GM19372 (cell line): Measurements from ENCODE around the gene CHRD.

ENCODE experiments used
- ATAC-seq: cut with Tn5 transposase; IDR thresholded peaks from one replicate; pipeline ENCODE4 v1.9.1; 2021; ENCODE audit warnings: mild to moderate bottlenecking, low read depth, moderate library complexity; ENCODE audit not compliant: unreplicated experiment

Gene CHRD

DNA sequence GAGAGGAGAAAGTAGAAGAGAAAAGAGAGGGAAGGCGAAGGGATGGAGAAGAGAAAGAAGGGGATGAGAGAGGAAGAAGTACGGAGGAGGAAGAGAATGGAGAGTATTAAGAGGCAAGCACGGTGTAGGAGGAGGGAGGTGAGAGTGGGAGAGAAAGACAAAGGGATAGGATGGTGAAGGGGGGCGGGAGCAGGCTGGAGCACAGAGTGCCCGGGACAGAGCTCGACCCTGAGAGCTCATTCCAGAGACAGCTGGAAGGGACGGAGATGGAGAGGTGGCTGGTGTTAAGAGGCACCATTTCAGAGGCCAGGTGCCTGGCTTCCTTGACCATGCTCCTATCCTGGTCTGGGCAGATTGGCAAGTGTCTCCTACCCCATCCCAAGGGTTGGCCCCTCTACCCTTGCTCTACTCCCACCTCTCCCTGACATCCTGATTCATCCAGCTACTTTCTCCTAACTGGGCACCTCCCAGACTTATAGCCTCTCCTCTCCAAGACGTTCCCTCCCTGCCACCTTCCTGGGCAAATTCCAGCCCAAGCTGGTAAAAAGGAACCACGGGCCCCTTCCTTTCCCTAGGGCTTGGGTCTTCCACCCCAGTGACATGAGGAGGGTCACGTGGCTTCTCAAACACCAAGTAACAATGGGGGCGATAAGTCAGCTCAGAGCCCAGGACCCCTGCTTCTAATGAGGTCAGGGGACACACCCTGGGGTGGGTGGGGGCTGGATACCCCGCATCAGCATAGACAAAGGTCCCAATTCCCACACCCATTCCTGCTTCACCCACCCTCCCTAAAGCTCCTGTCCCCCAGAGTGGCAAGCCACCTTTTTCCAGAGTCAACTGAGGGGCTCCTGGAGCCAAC, 19.6 kb upstream of the CHRD start:
- no peak for ATAC-seq

DNA sequence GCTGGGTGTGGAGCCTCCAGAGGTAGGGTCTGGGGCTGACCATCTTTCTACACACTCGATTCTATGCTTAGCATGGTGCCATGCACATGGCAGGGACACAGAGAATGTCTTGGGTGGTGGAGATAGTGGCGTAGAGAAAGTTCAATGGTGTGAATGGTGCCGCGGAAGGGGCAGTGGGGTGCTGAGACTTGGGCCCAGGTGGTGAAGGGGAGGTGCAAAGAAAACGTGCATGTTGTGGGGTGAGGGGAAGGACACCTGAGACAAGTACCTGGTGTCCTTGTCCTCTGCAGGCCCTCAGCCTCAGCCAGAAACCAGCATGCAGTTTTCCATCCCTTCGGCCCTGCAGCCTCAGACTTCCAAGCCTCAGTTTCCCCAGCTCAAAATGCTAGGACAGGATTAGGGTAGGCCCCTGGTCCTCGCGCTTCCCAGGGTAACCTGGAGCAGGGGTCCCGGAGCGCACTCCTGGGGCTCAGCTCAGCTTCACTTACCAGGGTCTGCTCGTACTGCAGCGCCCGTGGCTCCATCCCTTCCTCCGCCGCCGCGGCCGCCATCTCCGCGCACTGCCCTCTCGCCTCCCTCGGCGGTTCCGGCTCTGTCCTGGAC, 18.8 kb upstream of the CHRD start:
- ATAC-seq, result peak; percentile 3

DNA sequence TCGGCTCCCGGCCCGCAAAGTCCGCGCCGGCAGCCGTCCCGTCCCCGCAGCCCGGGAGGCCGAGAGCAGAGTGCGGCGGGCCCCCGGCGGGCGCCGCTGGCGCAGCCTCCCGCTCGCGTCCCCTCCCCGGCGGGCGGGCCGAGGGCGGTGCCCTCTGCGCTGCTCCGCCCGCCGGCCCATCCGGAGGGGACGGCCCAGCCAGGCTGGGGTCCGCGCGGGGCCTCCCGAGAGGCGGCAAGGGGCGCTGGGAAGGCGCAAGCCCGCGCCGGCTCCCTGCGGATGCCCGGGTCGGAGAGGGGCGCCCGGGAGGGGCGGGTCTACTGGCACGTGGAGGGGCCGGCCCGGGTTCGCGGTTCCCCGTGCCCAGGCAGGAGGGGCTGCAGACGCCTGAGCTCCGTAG, 18.3 kb upstream of the CHRD start, which contains the start of the genes CLCN2 and POLR2H:
TSS of gene CLCN2 (minus strand) at position 74 of the 400 bp plus-strand sequence. CDS start 126 bp downstream, outside the sequence.
TSS of gene POLR2H (plus strand) at position 179 of the 400 bp plus-strand sequence. CDS start 1,783 bp downstream, outside the sequence.
- ATAC-seq, result peak; percentile 35

DNA sequence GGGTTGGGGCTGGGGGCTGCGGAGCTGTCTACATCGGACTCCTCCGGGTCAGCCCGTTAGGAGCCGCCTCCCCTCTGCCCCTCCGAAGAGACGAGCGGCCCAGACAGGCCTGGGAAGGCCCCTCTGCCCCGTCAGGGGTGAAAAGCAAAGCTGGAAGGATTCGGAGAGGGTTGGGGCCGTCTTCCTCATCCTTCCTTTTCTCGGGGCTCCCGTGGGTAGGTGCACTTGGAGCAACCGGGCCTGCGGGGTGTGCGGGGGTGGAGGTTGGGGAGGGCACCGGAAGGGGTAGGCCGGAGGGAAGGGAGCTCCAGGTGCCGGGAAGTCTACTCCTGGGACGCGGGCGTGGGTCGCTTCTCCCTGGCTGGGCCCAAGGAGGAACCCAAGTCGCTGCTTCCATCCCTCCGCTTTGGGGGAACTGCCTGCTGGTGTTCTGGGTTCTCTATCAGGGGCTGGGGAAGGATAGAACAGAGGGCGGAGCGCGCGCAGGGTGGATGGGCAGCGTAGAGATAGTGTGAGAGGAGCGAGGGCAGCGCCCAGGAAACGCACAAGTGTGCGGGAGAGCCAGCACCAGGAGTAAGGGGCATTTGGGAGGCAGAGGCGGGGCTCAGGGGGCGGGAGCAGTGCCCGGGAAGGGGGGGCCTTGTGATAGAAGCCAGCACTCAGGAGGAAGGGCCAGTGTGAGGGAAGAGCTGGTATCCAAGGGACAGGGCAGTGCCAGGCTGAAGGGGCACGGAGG, 17.8 kb upstream of the CHRD start:
- ATAC-seq, result no peak

DNA sequence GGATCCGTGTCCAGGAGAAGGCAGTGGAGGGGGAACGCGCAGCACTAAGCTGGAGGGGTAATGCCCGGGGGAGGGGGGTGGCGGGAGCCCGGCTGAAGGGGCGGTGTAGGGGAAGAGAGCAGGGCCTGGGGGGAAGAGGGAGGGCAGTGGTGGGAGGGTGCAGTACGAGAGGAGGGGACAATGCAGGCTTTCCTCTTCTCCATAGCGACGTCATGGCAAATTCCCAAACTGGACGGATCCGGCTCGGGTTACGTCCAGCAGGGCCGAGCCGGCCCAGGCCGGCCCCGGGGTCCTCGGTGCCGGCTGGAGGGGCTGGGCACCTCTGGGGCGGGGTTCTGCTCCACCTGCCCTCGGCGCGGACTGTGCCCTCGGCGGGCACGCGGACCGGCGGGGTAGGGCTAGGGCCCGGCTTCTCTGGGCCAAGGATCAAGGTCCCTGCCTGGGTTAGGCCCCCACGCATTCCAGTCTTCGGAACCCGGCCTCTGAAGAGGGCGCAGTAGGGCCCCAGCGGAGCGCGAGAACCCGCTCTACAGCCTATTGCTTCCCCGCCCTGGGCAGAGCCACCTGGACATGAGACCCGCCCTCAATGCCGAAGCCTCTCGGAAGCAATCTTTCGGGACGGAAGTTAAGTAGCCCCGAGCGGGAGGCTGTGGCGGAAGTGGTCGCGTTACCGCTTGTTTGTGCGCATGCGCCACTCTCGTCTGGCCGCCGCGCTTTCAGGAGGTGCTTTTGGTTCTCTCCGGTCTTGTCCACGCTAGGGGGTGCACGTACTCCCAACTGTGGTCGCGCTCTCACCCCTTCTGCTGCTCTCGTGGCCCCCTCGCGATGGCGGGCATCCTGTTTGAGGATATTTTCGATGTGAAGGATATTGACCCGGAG, 16.9 kb upstream of the CHRD start:
- ATAC-seq, result peak; percentile 83

DNA sequence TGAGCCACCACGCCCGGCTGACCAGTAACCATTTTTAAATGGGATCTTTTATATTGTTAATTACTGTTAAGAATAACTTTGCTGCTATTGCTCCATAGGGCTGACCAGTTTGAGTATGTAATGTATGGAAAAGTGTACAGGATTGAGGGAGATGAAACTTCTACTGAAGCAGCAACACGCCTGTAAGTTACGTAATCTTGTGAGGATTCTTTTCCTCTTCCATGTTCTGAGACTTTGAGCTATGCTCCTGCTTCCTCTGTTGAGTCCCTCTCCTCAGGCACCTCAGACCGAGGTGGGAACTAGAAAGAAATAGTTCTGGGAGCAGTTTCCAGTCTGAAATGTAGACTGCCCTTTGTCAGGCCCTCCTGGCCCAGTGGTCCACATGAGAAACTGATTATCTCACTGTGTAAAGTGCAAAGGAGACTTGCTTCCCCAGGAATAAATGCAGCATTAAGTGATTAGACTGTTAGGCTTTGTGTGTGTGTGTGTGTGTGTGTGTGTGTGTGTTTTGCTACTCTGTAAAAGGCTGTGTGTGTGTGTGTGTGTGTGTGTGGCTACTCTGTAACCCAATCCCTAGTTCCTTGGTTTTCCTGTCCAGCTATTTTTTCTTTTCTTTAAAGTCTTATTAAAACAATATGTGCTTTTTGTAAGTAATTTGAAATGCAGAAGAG, 13.1 kb upstream of the CHRD start:
- no peak for ATAC-seq

DNA sequence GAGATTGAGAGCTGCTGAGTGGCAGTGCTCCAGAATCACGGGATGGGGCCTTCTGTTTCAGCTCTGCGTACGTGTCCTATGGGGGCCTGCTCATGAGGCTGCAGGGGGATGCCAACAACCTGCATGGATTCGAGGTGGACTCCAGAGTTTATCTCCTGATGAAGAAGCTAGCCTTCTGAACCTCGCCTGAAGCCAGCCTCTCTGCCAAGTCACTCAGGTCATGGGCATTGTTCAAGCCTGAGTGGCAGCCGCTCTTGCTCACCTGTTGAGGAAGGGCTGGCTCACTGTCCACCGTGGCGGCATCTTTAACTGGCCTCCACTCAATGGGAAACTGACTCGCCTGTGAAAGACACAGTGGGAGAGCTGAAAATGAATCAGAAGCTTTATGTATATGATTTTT, 11.7 kb upstream of the CHRD start:
- no peak for ATAC-seq

DNA sequence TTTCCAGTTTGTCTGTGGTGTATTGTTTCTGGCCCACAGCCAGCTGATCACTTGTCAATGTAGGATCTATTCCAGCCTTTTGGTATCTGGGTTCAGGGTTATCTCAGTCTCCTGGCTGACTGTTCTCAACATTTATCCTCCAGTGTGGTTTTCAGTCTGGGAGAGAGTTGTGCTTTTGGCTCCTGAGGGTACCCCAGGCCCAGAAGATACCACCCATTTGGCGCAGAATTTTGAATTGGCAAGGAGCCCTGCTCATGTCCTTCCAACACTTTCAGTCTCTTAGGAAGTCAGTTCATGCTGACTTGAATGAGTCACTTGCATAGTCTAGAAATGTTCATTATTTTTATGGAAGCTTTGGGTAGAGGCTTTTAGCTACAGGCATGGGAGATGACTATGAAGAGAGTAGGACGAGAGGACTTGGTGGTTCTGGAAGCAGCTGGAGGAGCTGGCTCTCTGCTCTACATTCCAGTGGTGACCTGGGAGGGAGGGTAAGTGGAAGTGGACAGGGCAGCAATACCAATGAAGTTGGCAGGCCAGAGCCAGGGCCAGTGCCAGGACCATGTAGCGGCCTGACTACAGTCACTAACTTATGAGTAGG, 11.2 kb upstream of the CHRD start:
- ATAC-seq, result no peak

DNA sequence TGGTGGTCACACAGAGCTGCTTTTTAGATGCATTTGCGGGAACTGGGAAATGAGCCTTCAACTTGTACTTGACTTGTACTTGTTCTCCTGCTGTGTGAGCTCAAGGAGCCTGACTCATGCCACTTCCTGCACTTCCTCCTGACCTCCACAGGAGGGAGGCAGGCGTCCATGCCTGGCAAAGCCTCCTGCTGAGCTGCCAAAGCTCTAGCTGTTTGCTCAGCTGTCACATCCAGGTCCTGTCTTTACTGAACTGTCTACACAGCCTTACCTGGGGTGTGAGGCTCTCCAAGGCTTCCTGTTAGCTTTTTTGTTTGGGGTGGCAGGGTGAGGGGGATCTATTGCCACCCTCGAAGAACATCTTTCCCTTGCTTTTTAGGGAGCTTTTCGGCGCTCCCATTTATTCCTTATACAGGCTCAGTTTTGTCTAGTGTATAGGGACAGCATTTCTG, 8.3 kb upstream of the CHRD start:
- ATAC-seq, result peak; percentile 65

DNA sequence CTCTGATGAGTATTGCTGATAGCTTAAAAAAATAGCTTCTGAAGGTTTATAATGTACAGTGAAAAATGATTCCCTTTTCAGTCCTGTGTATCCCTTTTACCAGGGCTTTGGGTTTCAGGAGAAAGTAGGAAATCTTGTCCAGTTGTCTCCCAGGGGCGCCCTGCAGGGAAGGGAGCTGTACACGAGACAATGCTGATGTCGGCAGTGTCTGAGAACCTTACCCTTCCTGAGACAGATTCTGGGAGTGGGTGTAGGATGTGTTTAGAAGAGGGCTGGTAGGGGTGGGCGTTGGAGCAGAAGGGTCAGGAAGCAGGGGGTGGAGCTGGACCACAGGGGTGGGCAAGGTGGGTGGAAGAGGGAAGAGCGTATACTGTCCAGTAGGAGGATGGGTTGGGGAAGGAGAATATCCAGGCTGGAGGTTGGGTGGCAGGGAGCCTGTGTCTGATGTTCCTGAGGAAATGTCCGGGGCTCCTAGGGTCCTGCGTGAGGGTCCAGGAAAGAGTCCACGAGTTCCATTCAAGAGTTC, 7.5 kb upstream of the CHRD start:
- no peak for ATAC-seq

DNA sequence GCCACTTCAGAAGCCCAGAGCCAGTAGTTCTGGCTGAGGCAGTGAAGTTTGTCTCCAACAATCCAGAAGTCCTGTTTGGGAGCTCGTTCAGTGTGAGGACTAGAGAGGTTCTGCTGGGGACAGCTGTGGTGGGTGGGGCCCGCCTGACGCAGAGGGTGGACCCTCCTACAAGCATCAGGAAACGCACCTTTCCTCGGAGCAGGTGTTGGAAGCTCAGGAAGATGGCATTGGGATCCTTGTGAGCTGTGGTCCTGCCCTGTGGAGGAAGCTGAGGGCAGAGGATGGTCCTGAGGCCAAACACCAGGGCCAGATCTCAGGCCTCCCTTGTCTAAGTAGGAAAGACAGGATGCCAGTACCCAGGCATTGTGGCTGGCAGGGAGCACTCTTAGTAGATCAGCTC, 6.9 kb upstream of the CHRD start:
- ATAC-seq, result no peak

DNA sequence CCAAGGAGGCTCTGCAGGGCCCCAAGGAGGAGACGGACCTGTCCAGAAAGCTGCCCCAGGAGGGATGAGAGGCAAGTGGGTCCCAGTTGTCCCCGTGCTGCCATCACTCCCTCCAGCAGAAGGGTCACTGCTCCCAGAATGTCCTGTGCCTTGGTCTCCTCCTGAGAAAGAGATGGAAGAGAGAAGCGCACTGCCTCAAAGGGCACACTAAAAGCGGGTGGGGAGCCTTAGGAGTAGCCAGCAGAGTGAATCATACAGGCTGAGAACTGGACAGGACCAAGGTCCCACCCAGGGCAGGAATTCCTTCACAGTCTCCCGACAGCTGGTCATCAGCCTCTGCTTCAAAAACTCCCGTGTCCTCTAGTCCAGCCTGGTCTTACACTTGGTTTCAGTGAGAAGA, 6.4 kb upstream of the CHRD start:
- ATAC-seq, result no peak

DNA sequence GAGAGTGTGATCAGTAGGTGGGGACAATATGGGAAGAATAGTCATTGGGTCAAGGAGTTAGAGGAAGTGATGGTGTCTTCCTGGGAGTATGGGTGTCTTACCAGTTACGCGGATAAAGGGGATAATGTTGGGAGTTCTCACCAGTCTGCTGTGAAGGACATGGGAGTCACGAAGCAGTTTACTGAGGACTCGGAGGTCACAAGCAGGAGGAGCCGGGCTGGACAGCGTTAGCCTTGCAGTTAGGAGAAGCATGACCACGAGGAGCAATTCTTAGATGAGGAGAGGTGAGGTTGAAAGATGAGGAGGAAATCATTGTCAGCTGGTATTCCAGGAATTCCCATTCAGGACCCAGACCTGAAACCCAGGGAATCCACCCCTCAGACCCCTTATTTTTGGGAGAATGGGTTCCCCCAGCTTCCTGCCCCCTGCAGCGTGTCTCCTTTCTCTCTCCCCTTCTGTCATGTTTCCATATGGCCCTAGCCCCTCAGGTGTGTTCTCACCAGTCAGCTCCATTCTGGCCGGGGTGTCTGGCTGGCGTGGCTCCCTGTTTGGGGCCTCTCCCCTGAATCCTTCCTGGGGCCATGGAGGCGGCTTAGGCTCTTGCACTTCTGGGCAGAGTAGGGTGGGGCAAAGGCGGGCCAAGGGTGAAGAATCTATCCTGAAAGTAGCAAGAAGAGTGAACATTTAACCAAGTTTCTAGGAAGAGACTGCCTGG, 4.0 kb upstream of the CHRD start:
- ATAC-seq, result no peak

DNA sequence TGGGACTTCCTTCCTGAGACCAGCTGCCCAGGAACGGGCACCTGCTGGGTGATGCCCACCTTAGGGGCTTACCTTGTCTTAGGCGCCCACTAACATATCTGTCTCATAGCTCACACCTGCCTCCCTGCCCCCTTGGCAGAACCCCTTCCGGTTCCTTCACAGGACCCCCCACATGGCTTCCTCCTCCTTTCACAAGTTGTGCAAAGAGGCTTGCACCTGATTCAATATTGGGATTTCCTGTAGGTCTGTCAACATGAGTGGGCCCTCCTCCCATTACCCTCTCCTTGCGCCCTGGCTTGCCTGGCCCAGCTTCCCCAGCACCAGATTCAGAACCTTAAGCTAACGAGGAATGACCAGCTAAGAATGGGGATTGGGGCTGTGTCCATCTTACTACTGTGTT, 2.5 kb upstream of the CHRD start:
- no peak for ATAC-seq

DNA sequence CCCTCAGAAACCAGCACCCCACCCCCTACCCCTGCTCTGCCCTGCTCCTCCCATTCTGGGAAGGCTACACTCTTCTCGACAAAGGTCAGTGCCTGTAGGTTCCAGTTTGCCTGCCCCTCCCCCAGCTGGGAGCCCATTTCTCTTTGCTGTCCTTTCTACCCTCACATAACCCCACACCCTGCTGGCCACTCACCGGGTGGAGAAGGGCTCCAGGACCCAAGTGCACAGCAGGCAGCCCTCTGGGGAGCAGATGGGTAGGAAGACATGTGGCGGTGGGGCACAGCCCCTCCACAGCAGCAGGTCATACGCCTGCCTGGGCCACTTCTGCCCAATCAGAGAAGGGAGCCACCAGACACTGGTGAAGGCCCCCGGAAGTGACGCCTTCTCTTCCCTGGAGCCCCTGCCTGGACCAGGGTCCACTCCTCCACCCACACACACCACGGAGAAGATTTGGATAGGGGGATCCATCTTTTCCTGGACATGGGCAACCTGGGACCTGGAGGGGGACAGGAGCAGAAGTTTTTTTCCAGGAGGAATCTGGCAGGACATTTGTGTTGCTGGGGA, 1.9 kb upstream of the CHRD start, which contains the start of gene THPO:
TSS of gene THPO (minus strand) at position 326 of the 564 bp plus-strand sequence. CDS start 1,948 bp downstream, outside the sequence.
- ATAC-seq, result no peak

DNA sequence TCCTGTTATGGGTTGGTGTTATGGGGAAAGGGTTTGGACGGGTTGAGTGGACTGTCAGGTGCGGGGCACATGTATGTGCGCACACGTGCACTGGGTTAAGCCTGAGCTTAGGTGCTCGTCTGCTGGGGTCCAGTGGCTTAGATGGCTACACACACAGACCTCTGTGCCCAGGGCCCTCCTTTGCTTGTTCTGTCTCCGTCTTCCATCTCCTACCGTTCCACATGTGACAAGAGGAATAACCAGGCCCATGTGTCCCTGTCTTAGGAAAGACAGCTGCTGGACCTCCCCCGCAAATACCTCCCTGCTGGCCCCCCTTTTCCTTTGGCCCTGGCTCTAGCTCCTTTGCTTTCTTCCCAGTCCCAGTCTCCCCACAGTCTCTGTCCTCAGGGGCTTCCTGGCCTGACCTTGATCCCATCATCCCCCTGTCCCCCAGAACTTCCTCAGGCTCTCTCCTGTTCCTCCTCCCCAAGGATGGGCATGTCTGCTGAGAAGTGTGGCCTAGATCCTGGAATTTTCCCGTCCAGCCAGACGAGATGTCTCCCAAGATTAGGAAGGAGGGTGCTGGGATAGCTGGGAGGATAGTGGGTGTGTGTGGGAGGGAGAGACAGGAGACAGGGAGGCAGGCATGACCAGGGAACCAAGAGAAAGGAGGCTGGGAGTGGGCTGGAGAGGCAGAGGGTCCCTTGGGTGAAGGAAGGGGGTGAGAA, 1.1 kb upstream of the CHRD start:
- no peak for ATAC-seq

DNA sequence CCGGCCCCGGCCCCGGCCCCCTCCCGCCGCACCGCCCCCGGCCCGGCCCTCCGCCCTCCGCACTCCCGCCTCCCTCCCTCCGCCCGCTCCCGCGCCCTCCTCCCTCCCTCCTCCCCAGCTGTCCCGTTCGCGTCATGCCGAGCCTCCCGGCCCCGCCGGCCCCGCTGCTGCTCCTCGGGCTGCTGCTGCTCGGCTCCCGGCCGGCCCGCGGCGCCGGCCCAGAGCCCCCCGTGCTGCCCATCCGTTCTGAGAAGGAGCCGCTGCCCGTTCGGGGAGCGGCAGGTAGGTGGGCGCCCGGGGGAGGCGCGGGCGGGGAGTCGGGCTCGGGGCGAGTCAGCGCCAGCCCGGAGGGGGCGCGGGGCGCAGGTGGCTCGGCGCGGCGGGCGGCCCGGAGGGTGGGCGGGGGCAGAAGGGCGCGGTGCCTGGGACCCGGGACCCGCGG, 352 bp downstream of the CHRD start:
- ATAC-seq, result no peak
